GM12878 (cell line): ENCODE measurements around the gene KDSR. TPM values are rescaled to one million over a fixed set of nuclear protein-coding genes. Genes with fewer than 3 reads are reported as not detected.

Experiments
- CEBPZ ChIP-seq: fragments of 150-350 bp; IDR thresholded peaks from 2 replicates; pipeline ENCODE4 v1.6.1; 2016; ENCODE audit warnings: low read depth, low read length
- CUX1 ChIP-seq: IDR thresholded peaks from 2 replicates; pipeline ENCODE4 v1.6.1; 2012; ENCODE audit warnings: improper control_type of control experiment, low read depth, low read length; ENCODE audit not compliant: insufficient replicate concordance
- KDM1A ChIP-seq: fragments of 200-600 bp; sonication (generic); IDR thresholded peaks from 2 replicates; pipeline ENCODE4 v1.6.1; 2016; ENCODE audit warnings: borderline replicate concordance
- MLLT1 ChIP-seq: fragments of 450-650 bp; IDR thresholded peaks from 2 replicates; pipeline ENCODE4 v1.6.1; 2016; ENCODE audit warnings: mild to moderate bottlenecking
- NKRF ChIP-seq: fragments of 450-650 bp; conservative IDR thresholded peaks from 2 replicates; pipeline ENCODE4 v1.6.1; 2017; ENCODE audit warnings: mild to moderate bottlenecking, moderate library complexity
- NR2F1 ChIP-seq: fragments of 450-650 bp; conservative IDR thresholded peaks from 2 replicates; pipeline ENCODE4 v1.6.1; 2017; ENCODE audit warnings: mild to moderate bottlenecking
- POLR2A ChIP-seq: IDR thresholded peaks from 2 replicates; pipeline ENCODE4 v1.6.1; 2011; ENCODE audit warnings: low read depth, mild to moderate bottlenecking, low read length
- POLR2AphosphoS5 ChIP-seq: IDR thresholded peaks from 2 replicates; pipeline ENCODE4 v1.6.1; 2011; ENCODE audit warnings: mild to moderate bottlenecking, low read length, inconsistent platforms
- SIX5 ChIP-seq: IDR thresholded peaks from 2 replicates; pipeline ENCODE4 v1.6.1; 2011; ENCODE audit warnings: mild to moderate bottlenecking, low read depth, low read length, moderate library complexity; ENCODE audit not compliant: severe bottlenecking
- SP1 ChIP-seq: IDR thresholded peaks from one replicate; pipeline ENCODE4 v1.6.1; 2011; ENCODE audit warnings: low read depth, low read length
- TCF12 ChIP-seq: IDR thresholded peaks from 2 replicates; pipeline ENCODE4 v1.6.1; 2011; ENCODE audit warnings: low read depth, mild to moderate bottlenecking, low read length
- TCF3 ChIP-seq: IDR thresholded peaks from 2 replicates; pipeline ENCODE4 v1.6.1; 2012; ENCODE audit warnings: low read depth, mild to moderate bottlenecking, low read length, borderline replicate concordance; ENCODE audit not compliant: insufficient read depth
- USF2 ChIP-seq: IDR thresholded peaks from 2 replicates; pipeline ENCODE4 v1.6.1; 2011; ENCODE audit warnings: low read depth, low read length, improper control_type of control experiment, borderline replicate concordance
- WRNIP1 ChIP-seq: IDR thresholded peaks from 2 replicates; pipeline ENCODE4 v1.6.1; 2011; ENCODE audit warnings: low read depth, low read length, improper control_type of control experiment, borderline replicate concordance
- ZNF207 ChIP-seq: fragments of 450-650 bp; IDR thresholded peaks from 2 replicates; pipeline ENCODE4 v1.6.1; 2014; ENCODE audit warnings: antibody characterized with exemption, mild to moderate bottlenecking, borderline replicate concordance
- polyA plus RNA-seq, 11 experiments: library from polyadenylated mRNA; depleted of rRNA in 4 of 11; unstranded in 6 of 11; stranded (reverse) in 5 of 11; fragments of >200 nt; fragmentation: Nextera tagmentation in 4 of 11; fragmentation: Illumina TruSeq in 1 of 11; extraction: Ambion mirVana in 4 of 11; extraction: Trizol in 1 of 11; gene quantifications; 1 replicate in 1 of 11; 2 replicates in 10 of 11; pipeline versions ENCODE4 v1.2.1 to v1.2.3, GENCODE V29; 2011 to 2016; ENCODE audit warnings: inconsistent platforms in 2 of 11, missing spikeins in 2 of 11, low read depth in 1 of 11
- total RNA-seq, 4 experiments: library from RNA; depleted of rRNA in 3 of 4; stranded (reverse); fragments of >200 nt in 3 of 4; fragmentation: Illumina TruSeq in 1 of 4; extraction: Trizol in 1 of 4; gene quantifications; 2 replicates each; pipeline versions ENCODE4 v1.2.1 to v1.2.3, GENCODE V29; 2013 to 2021

Gene KDSR
- total and polyA plus RNA-seq, 10 of the 15 experiments (the other 5 are each of a cell fraction or from before 2014, with no cell fraction given) = 5.2 to 25.9 (median 14.3) TPM

- TF ChIP-seq CUX1 (peak; percentile 5), NKRF (no peak; the same call in 1 of the 2 replicates), POLR2AphosphoS5 (peak; percentile 74), SP1 (no peak), MLLT1 (peak; percentile 77), NR2F1 (no peak), WRNIP1 (no peak), POLR2A (0 out of 2 replicates have a peak, but pooled peaks have one; percentile 41), KDM1A (no peak), USF2 (no peak), ZNF207 (no peak), CEBPZ (no peak), TCF3 (no peak), TCF12 (no peak), SIX5 (no peak)
Measured at GRCh38 chr18:63316612-63317555, 50.1 kb downstream of the KDSR start (continued).
